ENCODE results near the gene RFC4. TPM values are rescaled to one million over a fixed set of nuclear protein-coding genes. Genes with fewer than 3 reads are reported as not detected.
A peak's percentile ranks its signal among the peaks of the same experiment; 100 is the strongest.

Gene RFC4
- total RNA-seq, 2 experiments from 2014 or later, result 114 to 118 TPM

DNA sequence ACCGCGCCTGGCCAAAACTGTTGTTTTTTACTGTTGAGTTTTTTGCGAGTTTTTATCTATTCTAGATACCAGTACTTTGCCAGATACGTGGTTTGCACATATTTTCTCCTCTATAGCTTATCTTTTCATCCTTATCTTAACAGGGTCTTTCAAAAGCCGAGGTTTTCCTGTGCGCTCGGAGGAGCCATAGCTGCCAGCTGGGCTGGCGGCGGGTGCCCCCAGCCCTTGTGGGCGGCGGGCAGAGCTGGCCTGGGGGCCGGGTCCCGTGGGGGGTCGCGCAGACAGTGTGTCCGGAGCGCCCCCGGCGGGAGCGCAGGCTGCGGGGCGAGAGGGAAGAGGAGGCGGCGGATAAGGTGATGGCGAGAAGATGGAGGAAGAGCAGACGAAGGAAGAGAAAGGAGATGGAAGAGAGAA, 34.0 kb downstream of the RFC4 start:
- no peaks in the 10 kb centered on the region for H3K9me3 ChIP-seq (ENCODE audit: low read length)
- H3K4me3 ChIP-seq (ENCODE audit: low read depth, low read length, poor library complexity, severe bottlenecking), result peak overlapping the region; percentile 65
- peak overlapping the region; percentile 52 for H3K27ac ChIP-seq (ENCODE audit: low read depth, low read length, poor library complexity, severe bottlenecking)
- intact Hi-C loops (cut with micrococcal nuclease; ENCODE audit: unreplicated experiment), result no loop called here
- POLR2A ChIA-PET, result interaction anchor here (0.5 to 3.4 kb wide), 21 partner anchors 9 to 844 kb away, joined by 3 to 47 read pairs (median 4); partner anchors contain the start of genes DNAJB11, EIF4A2 and KNG1
- no peaks in the 10 kb centered on the region for H4K20me1 ChIP-seq (ENCODE audit: insufficient read depth, low read length)
- H2AFZ ChIP-seq (ENCODE audit: low read length), result peak overlapping the region; percentile 100
- TF ChIP-seq, protein P1, sequence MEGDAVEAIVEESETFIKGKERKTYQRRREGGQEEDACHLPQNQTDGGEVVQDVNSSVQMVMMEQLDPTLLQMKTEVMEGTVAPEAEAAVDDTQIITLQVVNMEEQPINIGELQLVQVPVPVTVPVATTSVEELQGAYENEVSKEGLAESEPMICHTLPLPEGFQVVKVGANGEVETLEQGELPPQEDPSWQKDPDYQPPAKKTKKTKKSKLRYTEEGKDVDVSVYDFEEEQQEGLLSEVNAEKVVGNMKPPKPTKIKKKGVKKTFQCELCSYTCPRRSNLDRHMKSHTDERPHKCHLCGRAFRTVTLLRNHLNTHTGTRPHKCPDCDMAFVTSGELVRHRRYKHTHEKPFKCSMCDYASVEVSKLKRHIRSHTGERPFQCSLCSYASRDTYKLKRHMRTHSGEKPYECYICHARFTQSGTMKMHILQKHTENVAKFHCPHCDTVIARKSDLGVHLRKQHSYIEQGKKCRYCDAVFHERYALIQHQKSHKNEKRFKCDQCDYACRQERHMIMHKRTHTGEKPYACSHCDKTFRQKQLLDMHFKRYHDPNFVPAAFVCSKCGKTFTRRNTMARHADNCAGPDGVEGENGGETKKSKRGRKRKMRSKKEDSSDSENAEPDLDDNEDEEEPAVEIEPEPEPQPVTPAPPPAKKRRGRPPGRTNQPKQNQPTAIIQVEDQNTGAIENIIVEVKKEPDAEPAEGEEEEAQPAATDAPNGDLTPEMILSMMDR (conservative IDR thresholded peaks at IDR 0.05; ENCODE audit: low read length), result peak; percentile 43; the same call in 1 of the 2 replicates
- TF ChIP-seq EZH2phosphoT487 (IDR thresholded peaks at IDR 0.05; ENCODE audit: borderline replicate concordance, low read depth, low read length), result no peak
- H3K9me2 ChIP-seq (ENCODE audit: insufficient read depth, low read length), result no peaks in the 10 kb centered on the region
- CTCF ChIA-PET (ENCODE audit: unreplicated experiment), result interaction anchor here (0.6 kb wide), 1 partner anchor 201 kb away, joined by 5 read pairs; the partner anchor contains the start of gene DNAJB11
- H3K36me3 ChIP-seq (ENCODE audit: insufficient read depth, low read length), result no peaks in the 10 kb centered on the region
- no peaks in the 10 kb centered on the region for H3K79me2 ChIP-seq (ENCODE audit: insufficient read depth, low read depth, low read length)
- BruUV-seq (replicated peaks), result no TSS peak
- H3K4me2 ChIP-seq (ENCODE audit: low read length), result peak overlapping the region; percentile 90
- no peak for DNase-seq (ENCODE audit: low spot score)
- peaks cover 30% of the 10 kb centered on the region for H3K4me1 ChIP-seq (ENCODE audit: insufficient read depth, low read length, poor library complexity, severe bottlenecking)

DNA sequence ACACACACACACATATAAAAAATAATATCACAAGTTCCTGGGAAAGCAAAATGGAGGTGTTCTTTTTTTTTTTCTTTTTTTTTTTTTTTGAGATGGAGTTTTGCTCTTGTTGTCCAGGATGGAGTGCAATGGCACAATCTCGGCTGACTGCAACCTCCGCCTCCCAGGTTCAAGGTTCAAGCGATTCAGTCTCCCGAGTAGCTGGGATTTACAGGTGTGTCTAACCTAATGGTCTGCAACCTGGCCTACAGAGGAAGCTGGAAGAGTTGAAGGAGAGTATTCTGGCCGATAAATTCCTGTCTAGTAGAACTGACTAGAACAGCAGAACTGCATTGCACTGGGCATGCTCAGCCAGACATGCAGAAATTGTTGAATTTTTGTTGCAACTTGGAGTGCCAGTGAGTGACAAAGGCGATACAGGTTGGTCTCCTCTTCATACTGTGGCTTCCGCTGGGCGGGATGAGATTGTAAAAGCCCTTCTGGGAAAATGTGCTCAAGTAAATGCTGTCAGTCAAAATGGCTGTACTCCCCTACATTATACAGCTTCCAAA, 45.3 kb downstream of the RFC4 start:
- ChIA-PET CTCF (ENCODE audit: unreplicated experiment) (no interaction called here), POLR2A (no interaction called here)
- no peaks in the 10 kb centered on the region for H4K20me1 ChIP-seq (ENCODE audit: insufficient read depth, low read length)
- no peak overlapping the region for H3K4me3 ChIP-seq (ENCODE audit: low read depth, low read length, poor library complexity, severe bottlenecking)
- no peaks in the 10 kb centered on the region for H3K9me3 ChIP-seq (ENCODE audit: low read length)
- TF ChIP-seq, protein P1 (conservative IDR thresholded peaks at IDR 0.05; ENCODE audit: low read length), result no peak
- TF ChIP-seq EZH2phosphoT487 (IDR thresholded peaks at IDR 0.05; ENCODE audit: borderline replicate concordance, low read depth, low read length), result no peak
- DNase-seq (ENCODE audit: low spot score), result no peak
- H3K9me2 ChIP-seq (ENCODE audit: insufficient read depth, low read length), result no peaks in the 10 kb centered on the region
- no peak overlapping the region for H2AFZ ChIP-seq (ENCODE audit: low read length)
- H3K4me2 ChIP-seq (ENCODE audit: low read length), result no peak overlapping the region
- H3K4me1 ChIP-seq (ENCODE audit: insufficient read depth, low read length, poor library complexity, severe bottlenecking), result no peaks in the 10 kb centered on the region
- BruUV-seq (replicated peaks), result no TSS peak
- intact Hi-C loops (cut with micrococcal nuclease; ENCODE audit: unreplicated experiment), result no loop called here
- no peak overlapping the region for H3K27ac ChIP-seq (ENCODE audit: low read depth, low read length, poor library complexity, severe bottlenecking)
- H3K36me3 ChIP-seq (ENCODE audit: insufficient read depth, low read length), result no peaks in the 10 kb centered on the region
- H3K79me2 ChIP-seq (ENCODE audit: insufficient read depth, low read depth, low read length), result no peaks in the 10 kb centered on the region

DNA sequence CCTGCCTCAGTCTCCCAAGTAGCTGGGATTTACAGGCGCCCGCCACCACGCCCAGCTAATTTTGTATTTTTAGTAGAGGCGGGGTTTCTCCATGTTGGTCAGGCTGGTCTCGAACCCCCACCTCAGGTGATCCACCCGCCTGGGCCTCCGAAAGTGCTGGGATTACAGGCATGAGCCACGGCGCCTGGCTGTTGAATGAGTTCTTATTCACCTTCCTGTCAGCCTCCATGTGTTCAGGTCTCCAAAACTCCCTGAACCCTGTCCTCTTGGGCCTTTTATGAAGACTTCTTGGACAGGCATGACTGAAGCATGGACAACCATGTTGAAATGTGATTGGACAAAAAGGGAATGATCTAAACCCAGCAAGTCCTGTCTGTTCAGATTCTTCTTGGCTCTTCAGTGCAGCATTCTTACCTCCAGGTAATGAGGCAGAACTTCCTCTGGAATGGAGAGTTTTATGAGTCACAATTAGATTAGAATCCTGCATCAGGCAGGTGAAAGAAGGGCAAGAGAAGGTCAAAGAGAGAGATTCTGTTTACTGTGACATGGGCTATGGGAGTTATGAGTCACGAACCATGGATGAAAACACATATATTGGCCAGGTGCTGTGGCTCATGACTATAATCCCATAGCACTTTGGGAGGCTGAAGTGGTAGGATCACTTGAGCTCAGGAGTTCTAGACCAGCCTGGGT, 46.0 kb downstream of the RFC4 start:
- TF ChIP-seq, protein P1 (conservative IDR thresholded peaks at IDR 0.05; ENCODE audit: low read length), result no peak
- TF ChIP-seq EZH2phosphoT487 (IDR thresholded peaks at IDR 0.05; ENCODE audit: borderline replicate concordance, low read depth, low read length), result no peak
- Histone ChIP-seq H3K4me1 (ENCODE audit: insufficient read depth, low read length, poor library complexity, severe bottlenecking) (no peaks in the 10 kb centered on the region), H3K4me3 (ENCODE audit: low read depth, low read length, poor library complexity, severe bottlenecking) (no peak overlapping the region), H3K36me3 (ENCODE audit: insufficient read depth, low read length) (no peaks in the 10 kb centered on the region), H3K9me2 (ENCODE audit: insufficient read depth, low read length) (no peaks in the 10 kb centered on the region), H3K27ac (ENCODE audit: low read depth, low read length, poor library complexity, severe bottlenecking) (no peak overlapping the region), H4K20me1 (ENCODE audit: insufficient read depth, low read length) (no peaks in the 10 kb centered on the region), H3K79me2 (ENCODE audit: insufficient read depth, low read depth, low read length) (no peaks in the 10 kb centered on the region), H3K9me3 (ENCODE audit: low read length) (no peaks in the 10 kb centered on the region), H3K4me2 (ENCODE audit: low read length) (no peak overlapping the region), H2AFZ (ENCODE audit: low read length) (no peak overlapping the region)
- intact Hi-C loops (cut with micrococcal nuclease; ENCODE audit: unreplicated experiment), result no loop called here
- ChIA-PET POLR2A (interaction anchor here (0.7 kb wide), 1 partner anchor 129 kb away, joined by 3 read pairs; no protein-coding TSS in a partner anchor), CTCF (ENCODE audit: unreplicated experiment) (no interaction called here)
- DNase-seq (ENCODE audit: low spot score), result no peak
- no TSS peak for BruUV-seq (replicated peaks)

All from OCI-LY7 (cell line).